C4-2B (cell line): ENCODE measurements around the gene TUBAL3.
"Not testable (repeated sequence)": the region's sequence is repeated elsewhere in the genome, so short reads cannot be mapped to it uniquely, and the experiment has no call there.

Experiments used
- H3K27ac ChIP-seq: fragments of 450-650 bp; 2 replicates; pipeline ENCODE4 v1.5.1; 2017
- ZFX ChIP-seq: fragments of 450-650 bp; IDR thresholded peaks from 2 replicates; pipeline ENCODE4 v1.6.1; 2017
- TF ChIP-seq, protein P1 (sequence below): fragments of 450-650 bp; conservative IDR thresholded peaks from 2 replicates; pipeline ENCODE4 v1.5.1; 2017; ENCODE audit warnings: mild to moderate bottlenecking

TUBAL3 gene

DNA sequence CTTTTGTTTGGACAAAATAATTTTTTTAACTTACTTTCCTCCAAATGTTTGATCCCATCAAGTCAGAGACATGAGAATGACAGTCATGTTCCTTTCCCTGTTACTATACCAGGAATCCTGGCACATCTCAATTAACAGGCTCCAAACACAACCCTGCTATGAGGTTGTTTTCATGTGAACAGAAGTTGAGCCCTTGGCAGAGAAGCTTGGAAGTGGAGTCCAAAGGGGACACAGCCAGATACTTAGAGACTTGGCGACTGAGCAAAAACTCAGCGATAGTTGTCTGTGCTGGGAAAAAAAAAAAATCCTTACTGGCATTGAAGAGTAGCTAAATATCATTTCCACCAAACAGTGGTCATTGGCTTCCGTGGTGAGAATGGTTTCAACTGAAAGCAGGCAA, 12.8 kb downstream of the TUBAL3 start:
- no peak for TF ChIP-seq ZFX
- TF ChIP-seq, protein P1, sequence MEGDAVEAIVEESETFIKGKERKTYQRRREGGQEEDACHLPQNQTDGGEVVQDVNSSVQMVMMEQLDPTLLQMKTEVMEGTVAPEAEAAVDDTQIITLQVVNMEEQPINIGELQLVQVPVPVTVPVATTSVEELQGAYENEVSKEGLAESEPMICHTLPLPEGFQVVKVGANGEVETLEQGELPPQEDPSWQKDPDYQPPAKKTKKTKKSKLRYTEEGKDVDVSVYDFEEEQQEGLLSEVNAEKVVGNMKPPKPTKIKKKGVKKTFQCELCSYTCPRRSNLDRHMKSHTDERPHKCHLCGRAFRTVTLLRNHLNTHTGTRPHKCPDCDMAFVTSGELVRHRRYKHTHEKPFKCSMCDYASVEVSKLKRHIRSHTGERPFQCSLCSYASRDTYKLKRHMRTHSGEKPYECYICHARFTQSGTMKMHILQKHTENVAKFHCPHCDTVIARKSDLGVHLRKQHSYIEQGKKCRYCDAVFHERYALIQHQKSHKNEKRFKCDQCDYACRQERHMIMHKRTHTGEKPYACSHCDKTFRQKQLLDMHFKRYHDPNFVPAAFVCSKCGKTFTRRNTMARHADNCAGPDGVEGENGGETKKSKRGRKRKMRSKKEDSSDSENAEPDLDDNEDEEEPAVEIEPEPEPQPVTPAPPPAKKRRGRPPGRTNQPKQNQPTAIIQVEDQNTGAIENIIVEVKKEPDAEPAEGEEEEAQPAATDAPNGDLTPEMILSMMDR: no peak
- H3K27ac ChIP-seq: no peak overlapping the region

DNA sequence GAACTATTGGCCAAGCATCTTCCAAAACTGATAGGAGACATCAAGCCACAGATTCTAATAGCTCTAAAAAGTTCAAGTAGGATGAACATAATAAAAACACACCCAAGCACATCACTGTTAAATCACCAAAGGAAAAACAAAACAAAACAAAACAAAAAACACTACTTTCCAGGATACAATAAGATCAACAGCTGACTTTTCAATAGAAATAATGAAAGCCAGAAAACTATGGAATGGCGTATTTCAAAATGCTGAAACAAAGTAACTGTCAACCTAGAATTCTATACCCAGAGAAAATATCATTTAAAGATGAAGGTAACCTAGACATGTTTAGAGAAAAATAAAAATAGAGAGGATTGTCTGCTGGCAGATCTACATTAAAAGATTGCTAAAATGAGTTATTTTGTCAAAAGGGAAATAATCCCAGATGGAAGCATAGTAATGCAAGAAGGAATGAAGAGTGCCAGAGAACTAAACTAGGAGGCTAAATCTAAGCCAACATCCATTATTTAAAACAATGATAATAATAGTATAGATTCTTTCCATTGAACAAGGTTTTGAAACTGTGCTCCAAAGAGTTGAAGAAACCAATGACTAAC, 13.9 kb downstream of the TUBAL3 start:
- TF ChIP-seq ZFX: no peak
- TF ChIP-seq, protein P1: no peak

DNA sequence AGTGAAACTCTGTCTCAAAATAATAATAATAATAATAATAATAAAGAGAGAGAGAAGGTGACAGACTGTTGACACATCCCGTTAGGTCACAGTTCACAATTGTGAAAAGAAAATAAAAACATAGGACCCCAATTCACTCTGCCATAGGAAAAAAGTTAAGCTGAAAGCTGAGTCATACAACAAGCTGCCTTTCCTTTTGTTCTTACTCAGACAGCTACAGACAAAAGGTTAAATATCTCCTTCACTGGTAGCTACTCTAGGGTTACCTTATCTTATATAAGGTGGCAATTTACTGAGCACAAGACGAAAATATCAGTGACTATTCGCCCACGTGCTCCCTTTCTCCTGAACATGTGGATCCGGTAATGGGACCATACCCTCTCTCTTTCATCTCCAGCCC, 17.5 kb downstream of the TUBAL3 start:
- TF ChIP-seq ZFX: no peak
- TF ChIP-seq, protein P1: no peak
- H3K27ac ChIP-seq: no peak overlapping the region

More for the DNA sequence above, 13.9 kb downstream of the TUBAL3 start:
- no peak overlapping the region for H3K27ac ChIP-seq

DNA sequence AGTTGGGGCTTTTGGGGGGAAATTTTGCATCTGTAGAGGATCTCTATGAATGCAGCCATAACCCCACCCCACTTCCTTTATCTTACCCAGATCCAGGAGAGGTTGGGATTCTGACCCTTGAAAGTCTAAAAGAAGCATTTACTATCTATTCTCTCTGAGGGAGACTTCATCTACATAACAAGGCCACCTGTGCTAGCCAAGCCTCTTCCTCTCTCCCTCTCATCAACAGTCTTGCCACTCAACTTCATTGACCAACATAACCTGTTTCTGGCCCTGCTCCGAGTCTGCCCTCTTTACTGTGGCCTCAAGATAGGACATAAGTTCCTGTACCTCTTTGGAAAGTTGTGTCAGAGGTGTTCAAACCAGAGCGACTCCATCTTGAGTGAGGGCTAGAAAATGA, 19.4 kb downstream of the TUBAL3 start:
- TF ChIP-seq, protein P1: no peak
- no peak for TF ChIP-seq ZFX
- no peak overlapping the region for H3K27ac ChIP-seq

DNA sequence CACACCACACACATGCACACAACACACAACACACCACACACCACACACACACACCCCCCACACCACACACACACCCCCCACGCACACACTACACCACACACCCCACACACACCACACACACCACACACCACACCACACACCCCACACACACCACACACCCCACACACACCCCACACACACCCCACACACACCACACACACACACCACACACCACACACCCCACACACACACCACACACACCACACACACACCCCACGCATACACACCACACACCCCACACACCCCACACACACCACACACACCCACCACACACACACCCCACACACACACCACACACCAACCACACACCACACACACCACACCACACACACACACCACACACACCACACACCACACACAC, 23.4 kb downstream of the TUBAL3 start:
- TF ChIP-seq, protein P1: no peak
- no peak for TF ChIP-seq ZFX
- no peak overlapping the region for H3K27ac ChIP-seq

DNA sequence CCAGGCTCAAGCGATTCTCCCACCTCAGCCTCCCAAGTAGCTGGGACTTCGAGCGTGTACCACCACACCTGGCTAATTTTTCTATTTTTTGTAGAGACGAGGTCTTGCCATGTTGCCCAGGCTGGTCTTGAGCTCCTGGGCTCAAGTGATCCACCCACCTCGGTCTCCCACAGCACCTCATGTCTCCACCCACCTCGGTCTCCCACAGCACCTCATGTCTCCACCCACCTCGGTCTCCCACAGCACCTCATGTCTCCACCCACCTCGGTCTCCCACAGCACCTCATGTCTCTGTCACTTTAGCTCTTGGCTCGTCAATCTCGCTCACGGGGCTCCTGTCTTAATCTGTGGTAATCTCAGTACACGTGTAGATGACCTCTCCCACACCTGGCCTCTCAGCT, 24.2 kb downstream of the TUBAL3 start:
- H3K27ac ChIP-seq: not testable (repeated sequence)

DNA sequence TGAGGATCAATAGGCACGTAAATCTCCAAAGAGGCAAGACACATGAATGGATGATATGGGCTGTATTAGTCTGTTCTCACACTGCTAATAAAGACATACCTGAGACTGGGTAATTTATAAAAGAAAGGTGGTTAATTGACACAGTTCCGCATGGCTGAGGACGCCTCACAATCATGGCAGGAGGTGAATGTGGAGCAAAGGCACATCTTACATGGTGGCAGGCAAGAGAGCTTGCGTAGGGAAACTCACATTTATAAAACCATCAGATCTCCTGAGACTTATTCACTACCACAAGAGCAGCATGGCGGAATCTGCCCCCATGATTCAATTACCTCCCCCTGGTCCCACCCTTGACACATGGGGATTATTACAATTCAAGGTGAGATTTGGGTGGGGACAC, 25.4 kb downstream of the TUBAL3 start:
- not testable (repeated sequence) for H3K27ac ChIP-seq

DNA sequence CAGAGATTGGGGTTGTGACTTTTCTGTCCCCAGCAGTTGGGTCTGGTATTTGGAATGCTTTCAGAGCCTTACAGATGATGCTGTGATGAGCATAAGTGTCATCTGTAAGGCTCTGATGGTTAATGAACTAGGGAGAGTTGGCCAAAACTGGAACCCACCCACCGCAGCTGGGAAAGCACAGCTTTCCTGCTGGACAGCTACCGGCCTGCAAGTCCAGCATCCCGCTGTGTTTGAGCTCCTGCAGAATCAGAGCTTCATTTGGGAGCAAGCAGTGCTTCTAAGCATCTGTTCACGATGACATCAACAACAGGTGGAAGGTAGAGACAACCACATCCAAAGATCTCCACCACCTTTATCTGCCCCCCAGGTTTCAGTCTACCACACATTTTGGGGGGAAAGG, 28.2 kb downstream of the TUBAL3 start:
- no peak for TF ChIP-seq ZFX
- TF ChIP-seq, protein P1: no peak
- H3K27ac ChIP-seq: no peak overlapping the region
